ENCODE results near the gene CA11.
"Not testable (repeated sequence)": the region's sequence is repeated elsewhere in the genome, so short reads cannot be mapped to it uniquely, and the experiment has no call there.

CA11 gene

GRCh38 chr19:48646001-48646721 lies at the start of gene CA11:
TSS of gene CA11 (minus strand) at chr19:48646187. CDS start at chr19:48645632, 555 bp downstream.
- H3K79me2 ChIP-seq (ENCODE audit: control insufficient read depth, low read length) = no peaks in the 10 kb centered on the region
- H3F3A ChIP-seq (ENCODE audit: control insufficient read depth, insufficient read depth) = peaks cover 29% of the 10 kb centered on the region
- TF ChIP-seq EZH2phosphoT487 (IDR thresholded peaks at IDR 0.05; ENCODE audit: borderline replicate concordance, low read length) (no peak), CTCF (IDR thresholded peaks at IDR 0.05; ENCODE audit: low read depth, low read length, poor library complexity, severe bottlenecking) (peak; percentile 89)
- no peaks in the 10 kb centered on the region for H3K36me3 ChIP-seq (ENCODE audit: control insufficient read depth, low read length)
- no peaks in the 10 kb centered on the region for H3K27me3 ChIP-seq (ENCODE audit: control insufficient read depth, low read length)
- no peaks in the 10 kb centered on the region for H3K9me2 ChIP-seq (replicated peaks; ENCODE audit: control insufficient read depth, low read length)
- H3K4me3 ChIP-seq (ENCODE audit: low read length) = peak within 1 kb of the TSS; percentile 77
- peaks cover 60% of the 10 kb centered on the region for H3K4me1 ChIP-seq (ENCODE audit: control insufficient read depth, low read length)
- H4K20me1 ChIP-seq (ENCODE audit: control insufficient read depth, insufficient read depth, low read depth, low read length) = no peaks in the 10 kb centered on the region
- H3K4me2 ChIP-seq (ENCODE audit: low read length) = peak within 1 kb of the TSS; percentile 96
- no peaks in the 10 kb centered on the region for H3K9me3 ChIP-seq (ENCODE audit: control insufficient read depth, insufficient read depth, low read length)
- H3K27ac ChIP-seq (ENCODE audit: low read depth, low read length) = peak within 1 kb of the TSS; percentile 95

DNA sequence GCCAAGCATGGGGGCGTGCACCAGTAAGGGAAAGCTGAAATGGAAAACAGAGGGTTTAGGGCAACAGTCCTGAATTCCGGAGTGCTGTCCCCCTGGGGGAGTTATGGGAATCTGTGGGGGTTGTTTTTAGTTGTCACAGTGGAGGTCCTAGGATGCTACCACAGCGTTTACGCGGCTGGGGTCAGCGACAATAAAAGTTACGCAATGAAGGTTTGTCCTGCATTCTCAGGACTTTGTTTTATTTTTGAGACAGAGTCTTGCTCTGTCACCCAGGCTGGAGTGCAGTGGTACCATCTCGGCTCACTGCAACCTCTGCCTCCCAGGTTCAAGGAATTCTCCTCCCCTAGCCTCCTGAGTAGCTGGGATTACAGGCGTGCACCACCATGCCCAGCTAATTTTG lies 47.6 kb upstream of the CA11 start:
- not testable (repeated sequence) for H3K4me1 ChIP-seq (ENCODE audit: control insufficient read depth, low read length); H4K20me1 ChIP-seq (ENCODE audit: control insufficient read depth, insufficient read depth, low read depth, low read length); H3K27ac ChIP-seq (ENCODE audit: low read depth, low read length); H3K9me3 ChIP-seq (ENCODE audit: control insufficient read depth, insufficient read depth, low read length); H3K9me2 ChIP-seq (replicated peaks; ENCODE audit: control insufficient read depth, low read length); H3K4me2 ChIP-seq (ENCODE audit: low read length); H3F3A ChIP-seq (ENCODE audit: control insufficient read depth, insufficient read depth); H3K4me3 ChIP-seq (ENCODE audit: low read length); H3K79me2 ChIP-seq (ENCODE audit: control insufficient read depth, low read length); H3K36me3 ChIP-seq (ENCODE audit: control insufficient read depth, low read length)
- peaks cover 17% of the 10 kb centered on the region for H3K27me3 ChIP-seq (ENCODE audit: control insufficient read depth, low read length)

DNA sequence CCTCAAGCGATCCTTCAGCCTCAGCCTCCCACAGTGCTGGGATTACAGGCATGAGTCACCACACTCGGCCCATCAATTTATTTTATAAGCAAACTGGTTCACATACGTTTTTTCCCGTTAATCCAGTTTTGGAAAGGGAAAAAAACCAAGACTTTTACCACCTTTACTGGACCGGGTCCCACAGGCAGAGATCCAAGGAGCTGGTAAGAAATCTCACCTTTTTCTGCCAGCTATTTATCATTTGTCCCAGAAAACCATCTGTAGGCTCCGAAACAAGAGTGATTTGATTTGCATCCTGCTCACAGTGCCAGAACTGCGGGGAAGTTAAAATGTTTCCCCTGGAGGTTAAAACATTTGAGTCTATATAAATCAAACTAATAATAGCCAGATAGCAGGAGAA lies 43.5 kb upstream of the CA11 start:
- no peak overlapping the region for H3K4me2 ChIP-seq (ENCODE audit: low read length)
- TF ChIP-seq CTCF (IDR thresholded peaks at IDR 0.05; ENCODE audit: low read depth, low read length, poor library complexity, severe bottlenecking) = no peak
- no peak for TF ChIP-seq EZH2phosphoT487 (IDR thresholded peaks at IDR 0.05; ENCODE audit: borderline replicate concordance, low read length)
- H3K79me2 ChIP-seq (ENCODE audit: control insufficient read depth, low read length) = no peaks in the 10 kb centered on the region
- H3K27ac ChIP-seq (ENCODE audit: low read depth, low read length) = no peak overlapping the region
- no peak overlapping the region for H3K4me3 ChIP-seq (ENCODE audit: low read length)
- no peaks in the 10 kb centered on the region for H3K9me2 ChIP-seq (replicated peaks; ENCODE audit: control insufficient read depth, low read length)
- no peaks in the 10 kb centered on the region for H3K4me1 ChIP-seq (ENCODE audit: control insufficient read depth, low read length)
- no peaks in the 10 kb centered on the region for H3F3A ChIP-seq (ENCODE audit: control insufficient read depth, insufficient read depth)
- no peaks in the 10 kb centered on the region for H3K9me3 ChIP-seq (ENCODE audit: control insufficient read depth, insufficient read depth, low read length)
- no peaks in the 10 kb centered on the region for H3K36me3 ChIP-seq (ENCODE audit: control insufficient read depth, low read length)
- H4K20me1 ChIP-seq (ENCODE audit: control insufficient read depth, insufficient read depth, low read depth, low read length) = no peaks in the 10 kb centered on the region
- H3K27me3 ChIP-seq (ENCODE audit: control insufficient read depth, low read length) = no peaks in the 10 kb centered on the region; the same call in 1 of the 2 replicates

DNA sequence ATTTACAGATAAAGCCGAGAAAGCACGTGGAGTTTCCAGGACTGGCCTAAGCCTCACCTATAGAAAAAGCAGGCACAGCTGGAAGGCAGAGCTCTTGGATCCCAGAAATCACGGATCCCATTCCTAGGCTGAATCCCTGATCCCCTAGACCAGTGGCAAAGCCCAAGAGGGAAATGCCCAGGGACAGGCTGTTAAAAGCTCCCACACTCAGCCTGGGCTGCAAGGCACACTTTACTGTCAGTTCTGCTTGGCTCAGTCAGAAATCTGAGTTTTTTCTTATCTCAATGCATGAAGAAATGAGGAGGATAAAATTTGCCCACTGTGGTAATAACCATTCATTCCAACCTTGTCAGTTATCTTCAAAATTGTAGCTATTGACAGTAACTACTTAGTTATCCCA lies 41.8 kb upstream of the CA11 start:
- no peak overlapping the region for H3K4me3 ChIP-seq (ENCODE audit: low read length)
- H3K9me2 ChIP-seq (replicated peaks; ENCODE audit: control insufficient read depth, low read length) = no peaks in the 10 kb centered on the region
- no peaks in the 10 kb centered on the region for H4K20me1 ChIP-seq (ENCODE audit: control insufficient read depth, insufficient read depth, low read depth, low read length)
- TF ChIP-seq CTCF (IDR thresholded peaks at IDR 0.05; ENCODE audit: low read depth, low read length, poor library complexity, severe bottlenecking) (no peak), EZH2phosphoT487 (IDR thresholded peaks at IDR 0.05; ENCODE audit: borderline replicate concordance, low read length) (no peak)
- no peaks in the 10 kb centered on the region for H3K36me3 ChIP-seq (ENCODE audit: control insufficient read depth, low read length)
- H3F3A ChIP-seq (ENCODE audit: control insufficient read depth, insufficient read depth) = no peaks in the 10 kb centered on the region
- no peak overlapping the region for H3K27ac ChIP-seq (ENCODE audit: low read depth, low read length)
- no peak overlapping the region for H3K4me2 ChIP-seq (ENCODE audit: low read length)
- H3K9me3 ChIP-seq (ENCODE audit: control insufficient read depth, insufficient read depth, low read length) = no peaks in the 10 kb centered on the region
- H3K79me2 ChIP-seq (ENCODE audit: control insufficient read depth, low read length) = no peaks in the 10 kb centered on the region
- H3K4me1 ChIP-seq (ENCODE audit: control insufficient read depth, low read length) = no peaks in the 10 kb centered on the region
- no peaks in the 10 kb centered on the region; the same call in 1 of the 2 replicates for H3K27me3 ChIP-seq (ENCODE audit: control insufficient read depth, low read length)

DNA sequence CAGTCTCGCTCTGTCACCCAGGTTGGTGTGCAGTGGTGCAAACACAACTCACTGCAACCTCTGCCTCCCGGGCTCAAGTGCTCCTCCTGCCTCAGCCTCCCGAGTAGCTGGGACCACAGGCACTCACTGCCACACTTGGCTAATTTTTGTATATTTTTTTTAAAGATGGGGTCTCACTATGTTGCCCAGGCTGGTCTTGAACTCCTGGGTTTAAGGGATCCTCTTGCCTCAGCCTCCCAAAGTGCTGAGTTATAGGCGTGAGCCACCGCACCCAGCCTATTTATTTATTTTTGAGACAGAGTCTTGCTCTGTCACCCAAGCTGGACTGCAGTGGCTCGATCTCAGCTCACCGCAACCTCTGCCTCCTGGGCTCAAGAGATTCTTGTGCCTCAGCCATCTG lies 40.6 kb upstream of the CA11 start:
- H3K27me3 ChIP-seq (ENCODE audit: control insufficient read depth, low read length); H3K9me3 ChIP-seq (ENCODE audit: control insufficient read depth, insufficient read depth, low read length); H3K4me3 ChIP-seq (ENCODE audit: low read length); H3K4me2 ChIP-seq (ENCODE audit: low read length); H4K20me1 ChIP-seq (ENCODE audit: control insufficient read depth, insufficient read depth, low read depth, low read length); H3K4me1 ChIP-seq (ENCODE audit: control insufficient read depth, low read length); H3K9me2 ChIP-seq (replicated peaks; ENCODE audit: control insufficient read depth, low read length); H3K36me3 ChIP-seq (ENCODE audit: control insufficient read depth, low read length); H3K79me2 ChIP-seq (ENCODE audit: control insufficient read depth, low read length); H3F3A ChIP-seq (ENCODE audit: control insufficient read depth, insufficient read depth); H3K27ac ChIP-seq (ENCODE audit: low read depth, low read length): not testable (repeated sequence)
